IMR-90 (cell line): ENCODE data around the gene PIGC. TPM values are rescaled to one million over a fixed set of nuclear protein-coding genes. Genes with fewer than 3 reads are reported as not detected.

ENCODE experiments used
- ATAC-seq: fragments of 200-7000 bp; cut with Tn5 transposase; 2 replicates; pipeline ENCODE4 v1.9.1; 2020; ENCODE audit warnings: low read depth, mild to moderate bottlenecking, moderate library complexity
- BruUV-seq: library from RNA; stranded (reverse); fragments of 400-500 nt; replicated peaks from 2 replicates; lab custom pipeline; 2021; lab: Mats Ljungman, UMichigan
- CTCF ChIA-PET: fragments of 300-600 bp; formaldehyde crosslinking; extraction: SDS; loops from one replicate; lab custom pipeline; 2021; ENCODE audit warnings: antibody characterized with exemption; lab: Yijun Ruan, JAX
- POLR2A ChIA-PET: fragments of 300-600 bp; sonication (Branson Sonifier 250); formaldehyde crosslinking; loops from one replicate; lab custom pipeline; 2022; ENCODE audit warnings: antibody characterized with exemption; ENCODE audit not compliant: unreplicated experiment; lab: Charles Lee
- DNase-seq: peaks from one replicate; pipeline ENCODE4 v3.0.0; 2013
- H2AFZ ChIP-seq: replicated peaks from 2 replicates; pipeline ENCODE3; 2013; ENCODE audit warnings: low read length, mild to moderate bottlenecking; ENCODE audit not compliant: poor library complexity
- H2AK5ac ChIP-seq: 2 replicates; pipeline ENCODE4 v1.6.1; 2013; ENCODE audit warnings: low read depth, low read length, inconsistent platforms
- H2AK9ac ChIP-seq: replicated peaks from 2 replicates; pipeline ENCODE3; 2013; ENCODE audit warnings: mild to moderate bottlenecking, low read depth, low read length, moderate library complexity; ENCODE audit not compliant: poor library complexity
- H2BK120ac ChIP-seq: 2 replicates; pipeline ENCODE4 v1.6.1; 2013; ENCODE audit warnings: low read depth, low read length, inconsistent platforms
- H2BK15ac ChIP-seq: 3 replicates; pipeline ENCODE4 v1.6.1; 2013; ENCODE audit warnings: low read depth, low read length, inconsistent platforms
- H2BK20ac ChIP-seq: 2 replicates; pipeline ENCODE4 v1.6.1; 2013; ENCODE audit warnings: low read depth, mild to moderate bottlenecking, inconsistent platforms, low read length, moderate library complexity
- H2BK5ac ChIP-seq: 2 replicates; pipeline ENCODE4 v1.6.1; 2013; ENCODE audit warnings: mild to moderate bottlenecking, low read depth, low read length, inconsistent platforms; ENCODE audit not compliant: poor library complexity, severe bottlenecking
- H3K14ac ChIP-seq: replicated peaks from 2 replicates; pipeline ENCODE4 v1.6.1; 2013; ENCODE audit warnings: low read depth, low read length, inconsistent platforms
- H3K18ac ChIP-seq: 2 replicates; pipeline ENCODE4 v1.6.1; 2013; ENCODE audit warnings: low read depth, low read length, control low read depth
- H3K23ac ChIP-seq: 2 replicates; pipeline ENCODE4 v1.6.1; 2013; ENCODE audit warnings: low read depth, low read length, inconsistent platforms
- H3K27ac ChIP-seq: 2 replicates; pipeline ENCODE4 v1.5.1; 2013; ENCODE audit warnings: mild to moderate bottlenecking, control low read depth, low read length; ENCODE audit not compliant: insufficient read depth
- H3K27me3 ChIP-seq: 2 replicates; pipeline ENCODE4 v1.6.1; 2013; ENCODE audit warnings: low read length; ENCODE audit not compliant: control insufficient read depth, insufficient read depth
- H3K36me3 ChIP-seq: 2 replicates; pipeline ENCODE4 v1.6.1; 2013; ENCODE audit warnings: low read length, mixed read lengths; ENCODE audit not compliant: control insufficient read depth, insufficient read depth
- H3K4ac ChIP-seq: 2 replicates; pipeline ENCODE4 v1.6.1; 2013; ENCODE audit warnings: low read depth, low read length, inconsistent platforms
- H3K4me1 ChIP-seq: 2 replicates; pipeline ENCODE4 v1.6.1; 2013; ENCODE audit warnings: low read length, mixed read lengths; ENCODE audit not compliant: control insufficient read depth, insufficient read depth
- H3K4me2 ChIP-seq: 2 replicates; pipeline ENCODE4 v1.6.1; 2013; ENCODE audit warnings: low read depth, mild to moderate bottlenecking, control low read depth, low read length, moderate library complexity
- H3K4me3 ChIP-seq: 2 replicates; pipeline ENCODE4 v1.5.1; 2013; ENCODE audit warnings: low read depth, mild to moderate bottlenecking, control low read depth, low read length, moderate library complexity; ENCODE audit not compliant: insufficient read depth
- H3K56ac ChIP-seq: 2 replicates; pipeline ENCODE4 v1.6.1; 2013; ENCODE audit warnings: low read length, inconsistent platforms; ENCODE audit not compliant: insufficient read depth; ENCODE audit errors: extremely low read depth
- H3K79me1 ChIP-seq, 2 experiments: 2 replicates each; pipeline ENCODE4 v1.6.1; 2013; ENCODE audit warnings: low read length in 2 of 2, inconsistent platforms in 1 of 2, low read depth in 1 of 2
- H3K9ac ChIP-seq: 2 replicates; pipeline ENCODE4 v1.6.1; 2013; ENCODE audit warnings: low read depth, low read length, control low read depth
- H3K9me1 ChIP-seq: 2 replicates; pipeline ENCODE4 v1.6.1; 2013; ENCODE audit warnings: low read length, inconsistent platforms; ENCODE audit not compliant: insufficient read depth
- H3K9me3 ChIP-seq: 2 replicates; pipeline ENCODE4 v1.6.1; 2013; ENCODE audit warnings: low read length; ENCODE audit not compliant: control insufficient read depth, insufficient read depth
- H4K20me1 ChIP-seq: 2 replicates; pipeline ENCODE4 v1.6.1; 2013; ENCODE audit warnings: low read length, inconsistent platforms; ENCODE audit not compliant: insufficient read depth
- H4K5ac ChIP-seq: 2 replicates; pipeline ENCODE4 v1.6.1; 2013; ENCODE audit warnings: mild to moderate bottlenecking, low read depth, low read length, control low read depth
- H4K8ac ChIP-seq, 2 experiments: 2 replicates each; pipeline ENCODE4 v1.6.1; 2013; ENCODE audit warnings: low read depth in 2 of 2, low read length in 2 of 2, control low read depth in 1 of 2, inconsistent platforms in 1 of 2
- H4K91ac ChIP-seq: 2 replicates; pipeline ENCODE4 v1.6.1; 2013; ENCODE audit warnings: low read depth, low read length, inconsistent platforms; ENCODE audit not compliant: insufficient read depth
- BHLHE40 ChIP-seq: fragments of 150-350 bp; IDR thresholded peaks from 2 replicates; pipeline ENCODE4 v1.6.1; 2016; ENCODE audit warnings: mild to moderate bottlenecking, low read depth, low read length
- CEBPB ChIP-seq: IDR thresholded peaks from 2 replicates; pipeline ENCODE4 v1.6.1; 2012; ENCODE audit warnings: low read depth, low read length, improper control_type of control experiment
- CHD1 ChIP-seq: IDR thresholded peaks from 2 replicates; pipeline ENCODE4 v1.6.1; 2012; ENCODE audit warnings: low read depth, low read length, improper control_type of control experiment
- CTCF ChIP-seq: conservative IDR thresholded peaks from 2 replicates; pipeline ENCODE4 v1.5.1; 2012; ENCODE audit warnings: mild to moderate bottlenecking, low read depth, low read length, improper control_type of control experiment
- ELK1 ChIP-seq: fragments of 150-350 bp; IDR thresholded peaks from 2 replicates; pipeline ENCODE4 v1.6.1; 2016; ENCODE audit warnings: low read depth, mild to moderate bottlenecking, low read length, moderate library complexity, borderline replicate concordance
- FOS ChIP-seq: fragments of 150-350 bp; IDR thresholded peaks from 2 replicates; pipeline ENCODE4 v1.6.1; 2016; ENCODE audit warnings: low read depth, low read length
- MAFK ChIP-seq: IDR thresholded peaks from 2 replicates; pipeline ENCODE4 v1.6.1; 2012; ENCODE audit warnings: low read depth, low read length, improper control_type of control experiment
- MAZ ChIP-seq: IDR thresholded peaks from 2 replicates; pipeline ENCODE4 v1.6.1; 2012; ENCODE audit warnings: low read depth, mild to moderate bottlenecking, low read length, improper control_type of control experiment, moderate library complexity, borderline replicate concordance
- MXI1 ChIP-seq: IDR thresholded peaks from 2 replicates; pipeline ENCODE4 v1.6.1; 2012; ENCODE audit warnings: low read depth, mild to moderate bottlenecking, low read length, moderate library complexity, borderline replicate concordance
- NFE2L2 ChIP-seq: fragments of 150-350 bp; IDR thresholded peaks from 2 replicates; pipeline ENCODE4 v1.6.1; 2016; ENCODE audit warnings: low read depth, mild to moderate bottlenecking, low read length
- POLR2A ChIP-seq: IDR thresholded peaks from 2 replicates; pipeline ENCODE4 v1.6.1; 2012; ENCODE audit warnings: mild to moderate bottlenecking, low read depth, low read length
- RAD21 ChIP-seq: IDR thresholded peaks from 2 replicates; pipeline ENCODE4 v1.6.1; 2012; ENCODE audit warnings: low read length, improper control_type of control experiment
- RCOR1 ChIP-seq: IDR thresholded peaks from 2 replicates; pipeline ENCODE4 v1.6.1; 2012; ENCODE audit warnings: mild to moderate bottlenecking, low read length, improper control_type of control experiment; ENCODE audit not compliant: insufficient replicate concordance
- RFX5 ChIP-seq: IDR thresholded peaks from 2 replicates; pipeline ENCODE4 v1.8.0; 2012; ENCODE audit warnings: low read depth, mild to moderate bottlenecking, low read length, moderate library complexity
- SMC3 ChIP-seq: fragments of 150-350 bp; IDR thresholded peaks from 2 replicates; pipeline ENCODE4 v1.6.1; 2016; ENCODE audit warnings: low read depth, mild to moderate bottlenecking, antibody characterized with exemption, low read length, moderate library complexity
- USF2 ChIP-seq: fragments of 150-350 bp; IDR thresholded peaks from 2 replicates; pipeline ENCODE4 v1.6.1; 2017; ENCODE audit warnings: mild to moderate bottlenecking, antibody characterized with exemption, low read length, low read depth
- WGBS, 2 experiments: methylation state at CpG; one replicate each; pipeline versions ENCODE4 v1.1.5 to v1.1.7; 2013; ENCODE audit warnings: missing lambda C conversion rate in 2 of 2; ENCODE audit not compliant: insufficient read length in 1 of 2; ENCODE audit errors: extremely low coverage in 2 of 2; 5-methylcytosine and 5-hydroxymethylcytosine counted together
- dilution Hi-C: fragments of 300-500 bp; cut with HindIII; formaldehyde crosslinking; loops from one replicate; pipeline ENCODE4 v1.14.3; 2018; ENCODE audit warnings: low sequenced_read_pairs; ENCODE audit not compliant: unreplicated experiment
- in situ Hi-C: fragments of 300-500 bp; cut with MboI; formaldehyde crosslinking; loops from 3 replicates; pipeline ENCODE4 v1.14.3; 2019; ENCODE audit warnings: low sequenced_read_pairs, inconsistent platforms, mixed read lengths
- intact Hi-C: fragments of 100-400 bp; cut with micrococcal nuclease; formaldehyde crosslinking; loops from 2 replicates; pipeline ENCODE4 v1.10.0; 2022
- polyA plus RNA-seq, 3 experiments: library from polyadenylated mRNA; depleted of rRNA; stranded (reverse); fragments of >200 nt; gene quantifications; 2 replicates each; pipeline ENCODE4 v1.2.3, GENCODE V29; 2012; ENCODE audit warnings: low replicate concordance in 1 of 3
- total RNA-seq: library from RNA; depleted of rRNA; stranded (reverse); fragments of >200 nt; gene quantifications from 2 replicates; pipeline ENCODE4 v1.2.3, GENCODE V29; 2012

PIGC gene
- total and polyA plus RNA-seq, 2 of the 4 experiments (the other 2 are of a cell fraction) = 14.9 to 15.8 TPM

- no peak for ATAC-seq
- Histone ChIP-seq H3K27me3 (peaks cover 9% of the 10 kb centered on the region), H2AFZ (no peak overlapping the region), H3K23ac (no peak overlapping the region), H2BK5ac (no peak overlapping the region), H4K5ac (no peak overlapping the region), H3K4ac (no peak overlapping the region), H4K20me1 (no peaks in the 10 kb centered on the region), H3K27ac (no peak overlapping the region), H3K4me3 (no peak overlapping the region), H3K14ac (no peak overlapping the region), H2BK20ac (no peak overlapping the region), H3K56ac (no peak overlapping the region), H2AK5ac (no peak overlapping the region), H3K9me1 (peaks cover 7% of the 10 kb centered on the region; the same call in 1 of the 2 replicates), H3K79me1 (no peaks in the 10 kb centered on the region), H3K4me1 (peaks cover 10% of the 10 kb centered on the region), H3K4me2 (no peak overlapping the region), H3K18ac (no peak overlapping the region), H3K9ac (no peak overlapping the region), H2BK120ac (no peak overlapping the region), H4K8ac (no peak overlapping the region), H3K9me3 (no peaks in the 10 kb centered on the region), H2BK15ac (no peak overlapping the region), H3K36me3 (no peaks in the 10 kb centered on the region), H4K91ac (no peak overlapping the region), H2AK9ac (no peak overlapping the region)
- dilution Hi-C loops = no loop called here
- 20% methylated on average over 1 of the region's 7 CpGs; no CpG with 5 or more reads in 1 of the 2 experiments for WGBS, 2 experiments
- POLR2A ChIA-PET = no interaction called here
- TF ChIP-seq NFE2L2 (no peak), USF2 (no peak), CHD1 (no peak), CTCF (no peak), CEBPB (no peak), MAFK (no peak), MAZ (no peak), ELK1 (no peak), FOS (no peak), RCOR1 (no peak), MXI1 (no peak), POLR2A (no peak), RFX5 (no peak), BHLHE40 (no peak), RAD21 (no peak), SMC3 (no peak)
- BruUV-seq = no TSS peak
- intact Hi-C loops = loop anchor here (1.0 to 2.0 kb wide), 2 partner anchors 82 to 269 kb away; partner anchors contain the start of gene SUCO
- in situ Hi-C loops = loop anchor here (5.0 kb wide), 1 partner anchor 267 kb away; no protein-coding TSS in a partner anchor
- DNase-seq = no peak
- CTCF ChIA-PET = interaction anchor here (0.6 to 1.6 kb wide), 2 partner anchors 22 to 269 kb away, joined by 3 to 10 read pairs; no protein-coding TSS in a partner anchor
Observed at GRCh38 chr1:172450524-172450885, 6.6 kb upstream of the PIGC start.
